ENCODE measurements around the gene DSC3. TPM values are rescaled to one million over a fixed set of nuclear protein-coding genes. Genes with fewer than 3 reads are reported as not detected.
A peak's percentile ranks its signal among the peaks of the same experiment; 100 is the strongest.
"Not testable (repeated sequence)": the region's sequence is repeated elsewhere in the genome, so short reads cannot be mapped to it uniquely, and the experiment has no call there.

Gene DSC3
- total RNA-seq, 1 donor from 2014 or later: not detected

- no peaks in the 10 kb centered on the region for H3K9me3 Mint-ChIP-seq
- ChIA-PET CTCF (no interaction called here), POLR2A (no interaction called here)
- H3K27me3 Mint-ChIP-seq: no peaks in the 10 kb centered on the region
- TF ChIP-seq CTCF (IDR thresholded peaks at IDR 0.05): no peak
- H3K27ac Mint-ChIP-seq: no peak overlapping the region
- ATAC-seq (ENCODE audit: low read depth) (no peak), DNase-seq (no peak)
- no peak overlapping the region for H3K4me3 Mint-ChIP-seq
- intact Hi-C loops (cut with micrococcal nuclease): no loop called here
- H3K36me3 Mint-ChIP-seq (ENCODE audit: low read depth): no peaks in the 10 kb centered on the region
- no peaks in the 10 kb centered on the region for H3K4me1 Mint-ChIP-seq
Measured at GRCh38 chr18:30982285-30982992, 60.1 kb downstream of the DSC3 start.

GRCh38 chr18:30978091-30978490 is 64.5 kb downstream of the DSC3 start:
- CTCF ChIA-PET: interaction anchor here (1.9 kb wide), 1 partner anchor 9 kb away, joined by 6 read pairs; no protein-coding TSS in a partner anchor
- H3K27me3 Mint-ChIP-seq; H3K27ac Mint-ChIP-seq; ATAC-seq (ENCODE audit: low read depth); H3K4me3 Mint-ChIP-seq; H3K36me3 Mint-ChIP-seq (ENCODE audit: low read depth); H3K4me1 Mint-ChIP-seq; H3K9me3 Mint-ChIP-seq; intact Hi-C loops (cut with micrococcal nuclease); POLR2A ChIA-PET; DNase-seq: not testable (repeated sequence)

GRCh38 chr18:30971338-30971956 is 71.1 kb downstream of the DSC3 start:
- no peaks in the 10 kb centered on the region for H3K4me1 Mint-ChIP-seq
- POLR2A ChIA-PET: no interaction called here
- CTCF ChIA-PET: interaction anchor here (1.4 kb wide), 1 partner anchor 9 kb away, joined by 6 read pairs; no protein-coding TSS in a partner anchor
- H3K27me3 Mint-ChIP-seq: no peaks in the 10 kb centered on the region
- no peaks in the 10 kb centered on the region for H3K9me3 Mint-ChIP-seq
- H3K27ac Mint-ChIP-seq: no peak overlapping the region
- intact Hi-C loops (cut with micrococcal nuclease): no loop called here
- ATAC-seq (ENCODE audit: low read depth): no peak
- H3K4me3 Mint-ChIP-seq: no peak overlapping the region
- no peaks in the 10 kb centered on the region for H3K36me3 Mint-ChIP-seq (ENCODE audit: low read depth)
- DNase-seq: no peak
- TF ChIP-seq CTCF (IDR thresholded peaks at IDR 0.05): peak; percentile 41

- H3K9me3 Mint-ChIP-seq: no peaks in the 10 kb centered on the region
- TF ChIP-seq CTCF (IDR thresholded peaks at IDR 0.05): no peak
- no peaks in the 10 kb centered on the region for H3K27me3 Mint-ChIP-seq
- H3K4me3 Mint-ChIP-seq: no peak overlapping the region
- POLR2A ChIA-PET: no interaction called here
- intact Hi-C loops (cut with micrococcal nuclease): no loop called here
- H3K36me3 Mint-ChIP-seq (ENCODE audit: low read depth): no peaks in the 10 kb centered on the region
- H3K4me1 Mint-ChIP-seq: no peaks in the 10 kb centered on the region
- DNase-seq (no peak), ATAC-seq (ENCODE audit: low read depth) (no peak)
- CTCF ChIA-PET: no interaction called here
- no peak overlapping the region for H3K27ac Mint-ChIP-seq
Measured at GRCh38 chr18:30970196-30970816, 72.2 kb downstream of the DSC3 start.

GRCh38 chr18:30969670-30970170 is 72.8 kb downstream of the DSC3 start:
- no peak for TF ChIP-seq CTCF (IDR thresholded peaks at IDR 0.05)
- ChIA-PET POLR2A (no interaction called here), CTCF (interaction anchor here (0.9 to 1.3 kb wide), 2 partner anchors 9 to 10 kb away, joined by 5 to 6 read pairs; no protein-coding TSS in a partner anchor)
- intact Hi-C loops (cut with micrococcal nuclease): no loop called here
- Mint-ChIP-seq H3K27me3 (no peaks in the 10 kb centered on the region), H3K9me3 (no peaks in the 10 kb centered on the region), H3K4me3 (no peak overlapping the region), H3K27ac (no peak overlapping the region), H3K4me1 (no peaks in the 10 kb centered on the region), H3K36me3 (ENCODE audit: low read depth) (no peaks in the 10 kb centered on the region)
- no peak for DNase-seq
- ATAC-seq (ENCODE audit: low read depth): no peak

All from activated B cell treated with CpG ODN at 0.5 μM for 24 hours (primary cell).